ENCODE measurements around the gene STIM2. TPM values are rescaled to one million over a fixed set of nuclear protein-coding genes. Genes with fewer than 3 reads are reported as not detected.

The STIM2 gene
- total RNA-seq, 1 experiment from 2014 or later = 23.9 TPM

- no TSS peak for BruUV-seq (replicated peaks)
- intact Hi-C loops (cut with micrococcal nuclease; ENCODE audit: unreplicated experiment) = no loop called here
- DNase-seq (ENCODE audit: low read depth, low spot score) (no peak), ATAC-seq (no peak)
- ChIA-PET CTCF (no interaction called here), POLR2A (no interaction called here)
- in situ Hi-C loops (cut with HindIII; ENCODE audit: low pct_unique_long_range_greater_than_20kb, low sequenced_read_pairs) = no loop called here
- H3K9me3 ChIP-seq (ENCODE audit: control insufficient read depth, insufficient read depth, low read depth, low read length) = no peaks in the 10 kb centered on the region
- no peaks in the 10 kb centered on the region for H3K4me1 ChIP-seq (ENCODE audit: control insufficient read depth, insufficient read depth, low read length)
- H3K4me3 ChIP-seq (ENCODE audit: low read depth in 2 of 2, low read length in 2 of 2) = no peak overlapping the region
- no peaks in the 10 kb centered on the region for H3K27me3 ChIP-seq (ENCODE audit: control insufficient read depth, insufficient read depth, low read length)
- H3K36me3 ChIP-seq (ENCODE audit: control insufficient read depth, insufficient read depth, low read length) = no peaks in the 10 kb centered on the region
- TF ChIP-seq SIN3A (IDR thresholded peaks at IDR 0.05; ENCODE audit: borderline replicate concordance, insufficient read depth, low read depth, low read length) (no peak), TCF7L2 (IDR thresholded peaks at IDR 0.05; ENCODE audit: low read depth, low read length) (no peak), REST (IDR thresholded peaks at IDR 0.05; ENCODE audit: insufficient read depth in 1 of 2, low read depth in 2 of 2, low read length in 1 of 2) (no peak), CTCF (IDR thresholded peaks at IDR 0.05) (no peak), POLR2AphosphoS5 (IDR thresholded peaks at IDR 0.05; ENCODE audit: low read depth, low read length) (no peak)
- no peak overlapping the region for H3K27ac ChIP-seq (ENCODE audit: low read length)
These were observed 10.1 kb downstream of the STIM2 start for GRCh38 chr4:26870576-26871262.

- Histone ChIP-seq H3K27ac (ENCODE audit: low read length) (no peak overlapping the region), H3K9me3 (ENCODE audit: control insufficient read depth, insufficient read depth, low read depth, low read length) (no peaks in the 10 kb centered on the region), H3K36me3 (ENCODE audit: control insufficient read depth, insufficient read depth, low read length) (no peaks in the 10 kb centered on the region), H3K4me1 (ENCODE audit: control insufficient read depth, insufficient read depth, low read length) (no peaks in the 10 kb centered on the region), H3K4me3 (ENCODE audit: low read depth in 2 of 2, low read length in 2 of 2) (no peak overlapping the region), H3K27me3 (ENCODE audit: control insufficient read depth, insufficient read depth, low read length) (no peaks in the 10 kb centered on the region)
- BruUV-seq (replicated peaks) = no TSS peak
- DNase-seq (ENCODE audit: low read depth, low spot score) (no peak), ATAC-seq (no peak)
- ChIA-PET CTCF (no interaction called here), POLR2A (no interaction called here)
- TF ChIP-seq POLR2AphosphoS5 (IDR thresholded peaks at IDR 0.05; ENCODE audit: low read depth, low read length) = no peak
- in situ Hi-C loops (cut with HindIII; ENCODE audit: low pct_unique_long_range_greater_than_20kb, low sequenced_read_pairs) = no loop called here
- intact Hi-C loops (cut with micrococcal nuclease; ENCODE audit: unreplicated experiment) = no loop called here
These were observed 11.0 kb downstream of the STIM2 start for GRCh38 chr4:26871611-26872010.

- CTCF ChIA-PET = no interaction called here
- TF ChIP-seq SIN3A (IDR thresholded peaks at IDR 0.05; ENCODE audit: borderline replicate concordance, insufficient read depth, low read depth, low read length) = no peak
- TF ChIP-seq REST (IDR thresholded peaks at IDR 0.05; ENCODE audit: insufficient read depth in 1 of 2, low read depth in 2 of 2, low read length in 1 of 2) = no peak
- no peak for TF ChIP-seq TCF7L2 (IDR thresholded peaks at IDR 0.05; ENCODE audit: low read depth, low read length)
- no peak for TF ChIP-seq POLR2AphosphoS5 (IDR thresholded peaks at IDR 0.05; ENCODE audit: low read depth, low read length)
- no peak for TF ChIP-seq CTCF (IDR thresholded peaks at IDR 0.05)
- POLR2A ChIA-PET = no interaction called here
- H3K9me3 ChIP-seq (ENCODE audit: control insufficient read depth, insufficient read depth, low read depth, low read length) = no peaks in the 10 kb centered on the region
- intact Hi-C loops (cut with micrococcal nuclease; ENCODE audit: unreplicated experiment) = no loop called here
- BruUV-seq (replicated peaks) = no TSS peak
- no peak overlapping the region for H3K4me3 ChIP-seq (ENCODE audit: low read depth in 2 of 2, low read length in 2 of 2)
- no peak for DNase-seq (ENCODE audit: low read depth, low spot score)
- no peak for ATAC-seq
- in situ Hi-C loops (cut with HindIII; ENCODE audit: low pct_unique_long_range_greater_than_20kb, low sequenced_read_pairs) = no loop called here
- H3K36me3 ChIP-seq (ENCODE audit: control insufficient read depth, insufficient read depth, low read length) = no peaks in the 10 kb centered on the region
- H3K27ac ChIP-seq (ENCODE audit: low read length) = no peak overlapping the region
- H3K27me3 ChIP-seq (ENCODE audit: control insufficient read depth, insufficient read depth, low read length) = no peaks in the 10 kb centered on the region
- H3K4me1 ChIP-seq (ENCODE audit: control insufficient read depth, insufficient read depth, low read length) = no peaks in the 10 kb centered on the region
These were observed 12.9 kb downstream of the STIM2 start for GRCh38 chr4:26873391-26874026.

Data from Panc1 (cell line).